HG02885 (cell line): ENCODE results near the gene C2orf68.
"Not testable (repeated sequence)": the region's sequence is repeated elsewhere in the genome, so short reads cannot be mapped to it uniquely, and the experiment has no call there.

Source experiments
- ATAC-seq: cut with Tn5 transposase; IDR thresholded peaks from one replicate; pipeline ENCODE4 v1.9.1; 2021; ENCODE audit warnings: mild to moderate bottlenecking; ENCODE audit not compliant: unreplicated experiment, poor library complexity

Gene C2orf68, protein sequence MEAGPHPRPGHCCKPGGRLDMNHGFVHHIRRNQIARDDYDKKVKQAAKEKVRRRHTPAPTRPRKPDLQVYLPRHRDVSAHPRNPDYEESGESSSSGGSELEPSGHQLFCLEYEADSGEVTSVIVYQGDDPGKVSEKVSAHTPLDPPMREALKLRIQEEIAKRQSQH

DNA sequence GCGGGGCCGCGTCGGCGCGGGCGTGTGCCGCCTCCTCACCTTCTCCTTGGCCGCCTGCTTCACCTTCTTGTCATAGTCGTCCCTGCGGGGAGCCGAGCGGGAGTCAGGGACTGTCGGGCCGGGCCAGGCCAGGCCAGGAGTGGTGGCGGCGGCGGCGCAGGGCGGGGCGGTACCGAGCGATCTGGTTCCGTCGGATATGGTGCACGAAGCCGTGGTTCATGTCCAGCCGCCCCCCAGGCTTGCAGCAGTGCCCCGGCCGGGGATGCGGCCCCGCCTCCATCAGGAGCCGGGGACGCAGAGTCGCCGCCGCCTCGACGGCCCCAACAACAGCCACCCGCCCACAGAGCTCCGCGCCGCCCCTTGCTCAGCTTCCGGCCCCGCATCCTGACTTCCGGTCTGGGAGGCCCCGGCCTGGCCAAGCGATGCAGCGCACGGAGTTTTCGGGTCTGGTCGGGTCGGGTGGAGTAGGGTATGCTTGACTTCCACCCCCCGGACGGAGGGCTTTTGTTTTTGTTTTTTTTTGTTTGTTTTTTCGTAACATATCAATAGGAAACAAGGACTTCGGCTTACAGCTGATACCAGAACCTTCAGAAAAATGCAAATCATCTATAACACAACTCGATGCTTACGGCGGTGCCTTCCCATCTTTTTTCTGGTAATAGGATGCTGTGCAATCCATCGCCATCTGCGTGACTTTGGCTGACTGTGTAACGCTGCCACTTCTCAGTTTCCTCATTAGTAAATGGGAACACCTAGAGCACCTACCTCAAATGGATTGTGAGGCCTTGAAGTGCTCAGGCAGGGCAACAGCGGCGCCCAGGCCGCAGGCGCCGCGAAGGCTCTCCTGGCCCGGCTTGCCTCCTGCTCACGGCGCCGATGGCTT is at the start of gene C2orf68:
TSS of gene C2orf68 (minus strand) at position 362 of the 883 bp plus-strand sequence. CDS start at position 280, 82 bp downstream.
- peak; percentile 81 for ATAC-seq

DNA sequence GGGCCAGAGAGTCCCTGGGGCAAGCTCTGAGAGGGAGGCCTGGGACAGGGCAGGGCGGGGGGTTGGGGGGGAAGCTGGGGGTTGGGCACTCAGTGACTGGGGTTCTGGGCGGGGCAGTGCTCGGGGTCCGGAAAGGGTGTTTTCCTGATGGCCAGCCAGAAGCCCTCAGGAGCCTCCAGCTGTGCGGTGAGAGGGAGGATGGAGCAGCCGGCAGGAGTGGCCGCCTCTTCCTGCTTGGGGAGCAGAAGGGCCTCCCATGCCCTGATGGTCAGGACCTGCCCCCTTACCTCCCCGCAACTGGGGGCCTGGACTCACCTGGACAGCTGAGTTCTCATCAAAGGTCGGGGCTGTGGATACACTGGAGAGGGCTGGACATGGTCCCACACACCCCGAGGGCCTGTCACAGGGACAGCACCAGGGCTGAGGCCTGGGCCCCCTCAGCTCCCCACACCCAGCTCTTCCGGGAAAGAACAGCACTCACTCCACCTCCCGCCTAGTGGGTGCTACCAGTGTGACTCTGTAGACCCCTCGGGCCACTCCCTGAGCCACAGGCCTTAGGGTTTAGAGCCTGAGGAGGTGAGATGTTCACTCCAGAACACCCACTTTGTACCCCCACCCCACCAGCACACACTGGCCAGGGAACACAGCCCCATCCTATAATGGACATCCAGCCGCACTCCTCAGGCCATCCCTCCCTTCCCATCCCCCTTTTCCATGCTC is 49.4 kb upstream of the C2orf68 start:
- ATAC-seq: no peak

DNA sequence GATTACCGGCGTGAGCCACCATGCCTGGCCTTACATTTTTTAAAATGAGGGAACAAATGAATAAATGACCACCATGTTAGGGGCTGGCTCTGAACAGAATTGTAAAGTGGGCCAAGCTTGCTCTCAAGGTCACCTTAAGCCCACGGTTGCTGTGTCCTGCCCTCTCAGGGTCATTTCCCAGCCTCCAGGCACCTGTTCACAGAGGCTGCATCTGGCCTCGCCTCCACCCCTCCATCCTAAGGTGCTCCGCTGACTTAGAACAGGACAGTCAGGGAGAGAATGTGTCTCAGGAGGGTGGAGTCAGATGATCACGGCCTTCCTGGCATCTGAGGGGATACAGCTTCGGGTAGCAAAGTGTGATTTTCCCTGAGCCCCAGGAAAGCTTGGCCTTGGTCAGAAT is 48.9 kb upstream of the C2orf68 start:
- ATAC-seq: no peak

DNA sequence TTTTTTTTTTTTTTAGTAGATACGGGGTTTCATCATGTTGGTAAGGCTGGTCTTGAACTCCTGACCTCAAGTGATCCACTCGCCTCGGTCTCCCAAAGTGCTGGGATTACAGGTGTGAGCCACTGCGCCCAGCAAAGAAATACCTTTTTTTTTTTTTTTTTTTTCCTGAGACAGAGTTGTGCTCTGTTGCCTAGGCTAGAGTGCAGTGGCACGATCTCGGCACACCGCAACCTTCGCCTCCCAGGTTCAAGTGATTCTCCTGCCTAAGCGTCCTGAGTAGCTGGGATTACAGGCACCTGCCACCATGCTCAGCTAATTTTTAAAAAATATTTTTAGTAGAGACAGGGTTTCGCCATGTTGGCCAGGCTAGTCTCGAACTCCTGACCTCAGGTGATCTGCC is 48.4 kb upstream of the C2orf68 start:
- ATAC-seq: not testable (repeated sequence)

DNA sequence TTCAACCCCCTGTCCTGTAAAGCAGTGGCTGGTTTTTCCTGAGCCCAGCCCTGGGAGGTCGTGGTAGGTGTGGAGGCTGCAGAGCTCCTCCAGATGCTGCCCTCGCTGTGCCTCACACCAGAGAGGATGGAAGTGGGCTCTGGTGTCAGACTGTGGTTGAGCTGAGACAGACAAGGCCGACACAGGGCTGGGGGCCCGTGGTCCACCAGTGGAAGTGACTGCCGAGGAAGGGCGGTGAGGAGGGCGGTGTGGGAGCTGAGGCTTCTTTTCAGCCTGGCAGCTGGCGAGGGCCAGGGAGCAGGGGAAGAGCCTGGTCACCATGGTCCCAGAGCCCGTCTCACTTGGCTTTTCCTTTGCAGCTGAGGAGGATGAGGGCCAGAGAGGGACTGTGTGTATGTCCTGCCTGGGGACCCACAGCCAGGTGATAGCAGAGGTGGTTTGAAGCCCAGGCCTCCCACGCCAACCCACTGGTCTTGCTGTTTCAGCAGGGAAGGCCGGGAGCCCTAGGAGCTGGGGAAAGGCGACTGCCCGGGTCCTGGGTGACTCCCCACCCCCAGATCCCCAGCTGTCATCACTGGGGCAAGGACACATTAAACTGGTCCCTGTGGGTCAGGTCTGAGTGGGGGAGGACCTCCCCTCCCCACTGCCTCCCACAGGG is 47.6 kb upstream of the C2orf68 start:
- ATAC-seq: no peak

DNA sequence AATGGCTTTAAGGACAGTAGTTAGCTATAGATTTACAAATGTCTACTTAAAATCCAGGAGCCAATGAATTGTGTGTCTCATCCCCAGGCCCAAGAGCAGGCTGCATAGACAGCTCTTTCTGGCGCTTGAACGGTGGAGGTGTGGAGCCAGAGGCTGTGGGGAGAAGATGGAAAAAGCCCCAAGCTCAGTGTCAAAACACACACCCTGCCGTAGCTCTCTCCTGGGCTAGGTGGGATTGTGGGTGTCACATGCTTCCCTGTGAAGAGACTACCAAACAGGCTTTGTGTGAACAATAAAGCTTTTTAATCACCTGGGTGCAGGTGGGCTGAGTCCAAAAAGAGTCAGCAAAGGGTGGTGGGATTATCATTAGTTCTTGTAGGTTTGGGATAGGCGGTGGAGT is 45.5 kb upstream of the C2orf68 start:
- ATAC-seq: not testable (repeated sequence)

DNA sequence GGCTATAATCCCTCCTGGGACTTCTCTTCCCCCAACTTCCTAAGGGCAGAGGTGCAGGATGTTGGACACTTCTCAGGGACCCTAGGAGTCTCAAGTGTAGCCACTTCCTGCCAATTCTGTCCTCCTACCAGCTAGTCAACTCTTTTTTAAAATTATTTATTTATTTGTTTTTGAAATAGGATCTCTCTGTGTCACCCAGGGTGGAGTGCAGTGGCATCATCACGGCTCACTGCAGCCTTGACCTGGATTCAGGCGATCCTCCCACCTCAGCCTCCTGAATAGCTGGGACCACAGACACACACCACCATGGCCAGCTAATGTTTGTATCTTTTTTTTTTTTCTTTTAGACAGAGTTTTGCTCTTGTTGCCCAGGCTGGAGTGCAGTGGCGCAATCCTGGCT is 44.6 kb upstream of the C2orf68 start:
- ATAC-seq: no peak

DNA sequence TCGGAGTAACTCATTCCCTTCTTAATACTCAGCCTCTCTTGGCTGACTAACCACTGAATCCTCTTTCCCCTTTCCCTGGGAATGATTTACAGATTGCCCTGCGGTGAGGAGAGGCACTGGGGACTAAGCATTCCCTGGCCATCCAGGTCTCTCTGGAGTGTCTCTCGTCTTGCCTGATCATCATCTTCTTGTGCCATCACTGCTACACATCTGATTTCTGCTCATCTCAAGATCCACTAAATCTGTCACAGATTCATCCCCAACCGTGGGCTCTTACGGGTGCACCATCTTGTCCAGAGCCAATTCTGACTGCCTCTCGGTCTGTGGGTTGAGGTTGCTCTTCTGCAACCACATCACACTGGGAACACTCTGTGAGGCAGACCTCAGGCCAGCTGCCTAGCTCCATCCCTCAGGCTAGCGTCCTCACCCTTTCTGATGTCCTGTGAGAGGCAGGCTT is 44.1 kb upstream of the C2orf68 start:
- ATAC-seq: no peak

DNA sequence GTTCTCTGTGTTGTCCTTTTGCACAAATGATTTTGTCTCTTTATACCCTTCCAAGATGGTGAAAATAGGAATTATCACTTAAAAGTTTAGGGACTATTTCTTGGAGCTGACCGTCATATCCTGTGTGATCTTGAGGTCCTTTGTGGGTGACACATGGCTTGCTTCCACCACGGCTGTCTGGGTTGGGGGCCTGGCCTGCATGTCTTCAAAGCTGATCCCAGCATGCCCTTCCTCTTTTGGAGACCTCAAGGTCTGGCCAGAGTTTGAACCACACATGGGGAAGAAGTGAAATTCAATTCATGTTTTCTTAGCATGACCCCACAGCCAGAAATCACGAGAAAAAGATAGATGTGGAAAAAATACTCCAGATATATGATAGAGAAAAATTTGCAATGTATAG is 42.1 kb upstream of the C2orf68 start:
- ATAC-seq: no peak

DNA sequence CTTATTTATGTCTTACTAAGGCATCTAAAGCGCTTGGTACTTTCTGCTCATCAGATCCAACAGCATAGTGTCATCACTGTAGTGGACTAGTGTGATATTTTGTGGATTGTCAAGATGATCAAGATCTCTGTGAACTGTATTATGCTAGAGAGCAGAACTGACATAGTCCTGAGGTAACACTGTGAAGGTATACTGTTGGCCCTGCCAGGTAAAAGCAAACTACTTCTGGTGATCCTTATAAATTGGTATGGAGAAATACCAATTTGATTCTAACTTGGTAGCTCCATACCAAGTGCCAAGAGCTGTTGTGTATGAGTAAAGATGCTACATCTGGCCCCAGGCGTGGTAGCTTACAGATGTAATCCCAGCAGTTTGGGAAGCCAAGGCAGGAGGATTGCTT is 40.2 kb upstream of the C2orf68 start:
- ATAC-seq: no peak

DNA sequence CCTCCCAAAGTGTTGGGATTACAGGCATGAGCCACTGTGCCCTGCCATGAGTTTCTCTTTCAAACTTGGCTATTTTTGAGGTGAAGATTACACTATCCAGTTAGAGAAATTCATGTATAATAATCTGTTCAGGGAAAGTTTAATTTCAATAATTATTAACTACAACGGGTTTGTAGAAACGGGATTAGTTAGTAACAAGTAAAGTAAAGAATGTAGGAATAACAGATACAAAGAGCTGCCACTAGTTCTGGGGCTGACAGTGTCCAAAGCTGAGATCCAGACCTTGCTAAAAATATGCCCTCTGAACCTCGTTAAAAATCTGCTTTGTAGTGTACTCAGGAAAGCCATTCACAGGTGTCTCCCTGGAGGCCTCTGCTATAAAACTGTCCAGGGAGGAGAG is 39.2 kb upstream of the C2orf68 start:
- no peak for ATAC-seq

DNA sequence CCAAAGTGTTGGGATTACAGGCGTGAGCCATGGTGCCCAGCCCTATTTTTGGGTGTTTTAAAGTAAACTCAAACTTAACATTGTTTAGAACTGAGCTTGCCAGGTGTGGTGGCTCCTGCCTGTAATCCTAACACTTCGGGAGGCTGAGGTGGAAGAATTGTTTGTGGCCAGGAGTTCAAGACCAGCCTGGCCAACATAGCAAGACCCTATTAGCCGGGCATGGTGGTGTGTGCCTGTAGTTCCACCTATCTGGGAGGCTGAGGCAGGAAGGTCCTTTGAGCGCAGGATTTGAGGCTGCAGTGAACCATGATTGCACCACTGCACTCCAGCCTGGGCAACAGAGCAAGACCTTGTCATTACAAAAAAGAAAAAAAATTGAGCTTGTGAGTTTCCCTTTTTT is 38.6 kb upstream of the C2orf68 start:
- ATAC-seq: no peak

DNA sequence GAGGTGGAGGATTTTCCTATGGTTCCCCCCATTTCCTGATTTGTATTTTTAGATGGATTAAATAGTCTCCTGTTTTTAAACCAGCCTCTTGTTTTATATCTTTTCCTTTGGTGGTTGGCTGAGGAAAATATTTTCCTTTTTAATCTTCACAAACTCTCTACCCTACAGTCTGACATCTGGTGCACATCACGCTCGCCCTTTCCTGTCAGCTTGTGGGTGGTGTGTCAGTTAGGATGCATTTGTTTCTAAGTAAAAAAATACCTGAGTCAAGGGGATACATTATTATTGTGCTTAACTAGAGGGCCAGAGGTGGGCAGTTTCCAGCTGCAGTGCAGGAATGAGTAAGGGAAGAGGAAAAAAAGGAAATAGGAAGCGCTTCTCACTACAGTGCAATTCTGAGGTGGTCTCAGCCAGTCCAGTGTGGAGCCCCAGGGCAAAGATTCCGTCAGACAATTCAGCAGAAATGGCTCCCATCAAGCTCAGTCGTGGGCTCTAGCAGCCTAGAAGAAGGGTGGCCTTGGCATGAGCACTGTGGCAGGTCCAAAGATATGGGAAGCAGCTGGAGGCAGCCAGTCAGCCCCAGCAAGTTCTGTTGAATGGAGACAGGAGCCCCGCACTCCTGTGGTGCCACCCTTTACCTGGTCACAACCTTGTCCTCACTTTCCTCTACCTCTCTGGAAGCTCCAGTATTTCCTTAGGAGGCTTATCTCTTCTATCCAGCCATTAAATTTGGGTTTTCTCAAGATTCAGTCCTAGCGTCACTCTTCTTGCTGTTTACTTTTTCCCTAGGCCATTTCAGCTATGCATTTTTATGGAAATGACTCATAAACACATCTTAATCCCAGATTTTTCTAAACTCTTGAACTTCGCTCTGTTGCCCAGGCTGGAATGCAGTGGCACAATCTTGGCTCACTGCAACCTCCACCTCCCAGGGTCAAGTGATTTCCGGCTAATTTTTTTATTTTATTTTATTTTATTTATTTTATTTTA is 37.6 kb upstream of the C2orf68 start:
- no peak for ATAC-seq

DNA sequence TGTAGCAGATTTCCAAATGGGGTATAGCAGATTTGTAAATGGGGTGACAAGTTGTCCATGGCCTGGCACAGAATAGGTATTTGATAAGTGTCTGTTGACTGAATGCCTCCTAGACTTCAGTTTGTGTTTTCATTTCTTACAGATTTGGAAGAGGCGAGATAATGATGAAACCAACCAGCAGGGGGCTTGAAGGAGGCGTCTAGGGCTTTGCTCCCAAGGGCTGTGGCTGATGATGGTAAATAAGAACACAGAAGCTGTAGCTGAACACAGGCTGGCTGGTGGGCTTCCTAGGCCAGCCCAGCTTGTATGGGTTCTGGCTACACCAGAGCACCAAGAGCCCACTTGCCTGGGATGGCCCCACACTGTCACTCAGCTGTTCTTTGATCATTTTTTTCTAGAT is 36.8 kb upstream of the C2orf68 start:
- ATAC-seq: peak; percentile 29

DNA sequence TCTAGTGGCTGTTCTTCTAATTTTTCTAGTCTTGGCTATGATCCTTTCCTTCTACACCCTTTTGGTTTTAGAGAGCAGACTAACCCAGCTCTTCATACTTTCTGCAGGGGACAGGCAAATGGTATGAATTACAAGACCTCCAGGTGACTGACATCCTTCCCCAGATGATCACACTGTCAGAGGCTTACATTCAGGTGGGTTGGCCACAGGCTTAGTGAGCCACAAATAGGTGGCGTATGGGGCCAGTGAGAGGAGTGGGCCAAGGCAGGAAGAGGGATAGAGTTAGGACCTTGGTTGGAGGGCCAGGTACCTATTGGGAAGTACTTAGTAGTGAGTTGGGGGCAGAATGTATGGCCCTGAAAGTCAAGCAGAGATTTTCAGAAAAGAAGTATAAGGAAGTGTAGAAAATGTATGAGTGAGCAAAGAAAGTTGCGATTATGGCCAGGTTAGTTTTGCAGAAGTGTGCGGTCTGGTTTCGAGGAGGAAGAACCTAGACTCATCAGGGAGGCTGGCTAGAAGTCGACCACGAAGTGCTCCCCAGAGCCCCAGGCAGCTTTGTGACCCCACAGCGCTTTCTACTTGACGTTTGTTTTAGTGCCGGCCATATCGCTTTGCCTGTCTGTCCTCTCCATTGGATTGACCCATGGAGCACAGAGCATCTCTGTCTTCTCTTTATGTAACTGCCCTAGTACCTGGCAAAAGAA is 36.1 kb upstream of the C2orf68 start:
- peak; percentile 76 for ATAC-seq

DNA sequence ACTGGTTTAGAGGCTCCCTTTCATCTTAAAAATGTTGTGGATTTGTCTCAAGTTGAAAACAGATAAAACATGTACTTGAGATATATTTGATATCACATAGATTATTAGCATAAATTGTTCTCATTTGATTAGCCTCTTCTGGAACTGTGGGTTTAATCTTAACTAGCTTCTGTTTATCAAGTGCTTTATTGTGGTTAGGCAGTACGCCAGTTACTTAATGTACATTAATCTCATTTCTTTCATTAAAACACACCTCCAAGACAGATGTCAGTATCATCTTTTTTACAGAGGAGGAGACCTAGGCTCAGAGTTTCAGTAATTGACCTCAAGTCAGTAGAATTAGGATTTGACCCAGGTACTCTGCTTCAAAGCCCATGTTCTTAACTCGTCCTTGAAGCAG is 34.3 kb upstream of the C2orf68 start:
- no peak for ATAC-seq

DNA sequence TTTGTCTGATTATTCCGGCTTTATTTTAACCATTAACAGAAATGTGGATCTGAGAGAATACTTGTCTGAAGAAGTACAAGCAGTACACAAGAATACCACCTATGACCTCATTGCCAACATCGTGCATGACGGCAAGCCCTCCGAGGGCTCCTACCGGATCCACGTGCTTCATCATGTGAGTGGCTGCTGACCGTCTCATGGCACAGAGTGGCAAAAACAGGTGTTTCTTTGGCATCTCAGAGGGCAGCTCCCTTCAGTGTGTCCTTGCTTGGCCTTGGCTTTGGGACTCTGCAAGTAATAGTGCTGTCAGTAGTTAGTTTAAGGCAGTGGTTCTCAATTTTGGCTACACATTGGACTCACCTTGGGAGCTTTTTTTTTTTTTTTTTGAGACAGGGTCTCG is 33.0 kb upstream of the C2orf68 start:
- ATAC-seq: no peak

DNA sequence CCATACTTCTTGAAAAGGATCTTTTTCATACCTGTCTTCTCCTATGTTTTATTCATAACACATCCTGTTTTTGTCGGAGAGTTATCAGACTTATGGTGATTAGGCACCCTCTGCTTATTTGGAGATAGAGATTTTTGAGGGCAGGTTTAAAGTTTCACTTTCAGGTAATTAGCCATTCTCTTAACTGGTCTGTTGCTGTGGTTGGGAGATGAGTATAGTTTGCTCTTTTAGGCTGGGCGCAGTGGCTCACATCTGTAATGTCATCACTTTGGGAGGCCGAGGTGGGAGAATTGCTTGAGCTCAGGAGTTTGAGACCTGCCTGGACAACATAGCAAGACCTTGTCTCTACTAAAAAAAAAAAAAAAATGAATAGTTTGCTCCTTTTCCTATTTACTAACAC is 30.9 kb upstream of the C2orf68 start:
- peak; percentile 75 for ATAC-seq

DNA sequence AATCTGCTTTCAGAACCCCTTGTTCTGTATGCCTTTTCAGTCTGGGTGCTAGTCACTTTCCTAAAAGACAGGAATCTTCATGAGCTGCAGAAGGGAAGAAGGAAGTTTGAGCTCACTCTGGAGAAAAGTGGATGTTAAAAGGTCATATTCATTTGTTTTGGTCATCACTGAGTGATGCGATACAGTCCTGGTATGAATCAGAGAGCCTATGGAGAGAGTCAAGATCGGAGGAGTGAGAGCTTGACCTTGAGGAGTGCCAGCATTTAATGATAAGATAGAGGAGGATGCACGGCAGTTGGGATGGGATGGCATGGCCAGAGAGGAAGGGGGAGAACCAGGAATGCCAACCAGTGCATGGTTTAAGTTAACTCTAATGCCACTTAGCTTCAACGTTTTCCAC is 23.8 kb upstream of the C2orf68 start:
- ATAC-seq: no peak
